Right lung (tissue), 5 donors: ENCODE measurements around the gene DRAM1. TPM values are rescaled to one million over a fixed set of nuclear protein-coding genes. Genes with fewer than 3 reads are reported as not detected.
"Not testable (repeated sequence)": the region's sequence is repeated elsewhere in the genome, so short reads cannot be mapped to it uniquely, and the experiment has no call there.

Experiments
- DNase-seq, 2 donors: peaks; one replicate each; pipeline ENCODE4 v3.0.0-alpha.2; 2013
- polyA plus RNA-seq, 5 donors: library from polyadenylated mRNA; unstranded; fragments of 120-200 nt; gene quantifications; one replicate each; pipeline versions ENCODE4 v1.2.1 to v1.2.3, GENCODE V29; 2013; ENCODE audit warnings: inconsistent platforms in 1 of 5, low replicate concordance in 1 of 5; ENCODE audit not compliant: insufficient read length in 5 of 5, insufficient read depth in 1 of 5

DRAM1 gene
- polyA plus RNA-seq, 5 donors, result 21.8 to 28.1 (median 24.7) TPM

DNA sequence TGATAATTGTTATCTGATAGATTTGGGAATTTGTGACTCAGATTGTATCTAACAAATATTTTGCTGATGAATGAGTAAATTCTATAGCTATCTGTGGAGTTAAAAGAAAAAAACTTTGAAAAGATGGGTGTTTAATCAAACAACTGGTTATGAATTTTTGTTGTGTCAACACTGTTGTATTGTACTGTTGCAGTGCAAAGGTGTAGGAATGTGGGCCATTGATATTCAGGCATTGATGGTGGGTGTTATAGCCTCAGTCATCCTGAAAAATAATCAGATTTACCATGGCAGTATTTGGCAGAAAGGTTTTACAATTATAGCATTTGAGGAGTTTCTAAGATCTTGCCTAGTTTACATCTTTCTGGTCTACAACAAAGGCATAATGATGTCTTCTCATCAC, 15.4 kb downstream of the DRAM1 start:
- DNase-seq, result no peak

DNA sequence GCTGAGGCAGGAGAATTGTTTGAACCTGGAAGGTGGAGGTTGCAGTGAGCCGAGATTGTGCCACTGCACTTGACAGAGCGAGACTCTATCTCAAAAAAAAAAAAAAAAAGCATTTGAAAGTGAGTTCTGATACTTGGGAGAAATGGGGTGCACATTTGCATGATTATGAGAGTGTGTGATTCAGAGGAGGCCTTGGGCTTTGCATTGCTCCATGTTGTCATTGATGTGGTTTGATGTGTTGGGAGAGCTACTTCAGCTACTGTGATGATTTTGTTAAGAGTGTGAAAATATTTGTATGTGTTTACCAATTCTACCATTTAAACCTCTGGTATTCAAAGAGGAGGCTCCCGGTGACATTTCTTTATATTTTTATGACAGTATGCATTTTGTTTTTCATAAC, 24.4 kb downstream of the DRAM1 start:
- no peak for DNase-seq

DNA sequence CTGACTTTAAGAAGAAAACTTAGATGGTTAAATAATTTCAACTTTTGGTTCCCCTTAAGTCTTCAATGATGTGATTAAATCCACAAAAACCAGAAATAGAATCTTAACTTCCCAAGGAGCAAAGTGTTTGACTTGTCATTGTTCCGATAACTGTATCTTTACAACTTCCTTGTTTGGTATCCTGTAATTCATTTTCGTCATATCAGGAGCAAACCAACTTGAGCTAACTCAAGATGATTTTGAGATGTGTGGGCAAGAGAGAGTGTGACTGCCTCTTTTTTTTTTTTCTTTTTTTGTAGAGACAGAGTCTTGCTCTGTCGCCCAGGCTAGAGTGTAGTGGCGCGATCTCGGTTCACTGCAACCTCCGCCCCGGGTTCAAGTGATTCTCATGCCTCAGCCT, 25.3 kb downstream of the DRAM1 start:
- no peak for DNase-seq

GRCh38 chr12:101906226-101906625, 28.8 kb downstream of the DRAM1 start:
- no peak for DNase-seq

DNA sequence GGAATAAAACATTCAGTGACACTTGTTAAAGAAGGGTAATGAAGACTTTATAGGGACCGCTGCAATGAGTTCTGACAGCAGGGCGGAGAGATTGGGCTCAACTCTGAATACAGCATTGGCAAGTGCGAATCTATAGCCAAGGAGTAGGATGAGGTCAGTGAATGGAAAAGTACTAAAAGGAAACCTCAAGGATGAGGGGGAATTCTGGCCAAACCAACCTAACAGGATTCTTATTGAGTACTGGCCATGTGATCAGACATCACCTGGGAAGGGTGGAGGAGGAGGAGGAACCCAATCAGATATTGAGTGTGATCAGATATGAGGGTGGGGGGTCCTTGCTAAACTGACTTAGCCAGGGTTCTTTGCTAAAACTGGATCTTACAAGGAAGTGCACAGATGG, 31.0 kb downstream of the DRAM1 start:
- no peak for DNase-seq

DNA sequence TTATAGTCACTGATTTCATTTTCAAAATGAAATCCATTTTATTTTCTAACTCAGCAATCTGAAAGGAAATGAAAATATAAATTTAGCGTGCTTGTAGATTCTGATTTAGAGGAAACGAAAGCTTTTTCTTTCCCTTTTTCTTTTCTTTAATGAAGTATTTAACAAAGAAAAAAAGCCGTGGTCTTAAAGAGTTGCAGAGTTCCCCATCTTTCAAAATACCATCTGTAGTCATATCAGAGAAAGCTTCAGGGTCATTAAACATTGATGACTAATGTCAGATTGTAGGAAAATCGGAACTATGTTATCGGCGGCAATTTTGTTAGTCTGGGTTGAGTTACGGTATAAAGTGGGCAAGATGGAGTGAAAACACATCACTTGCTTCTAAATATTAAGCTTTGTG, 32.3 kb downstream of the DRAM1 start:
- no peak for DNase-seq

DNA sequence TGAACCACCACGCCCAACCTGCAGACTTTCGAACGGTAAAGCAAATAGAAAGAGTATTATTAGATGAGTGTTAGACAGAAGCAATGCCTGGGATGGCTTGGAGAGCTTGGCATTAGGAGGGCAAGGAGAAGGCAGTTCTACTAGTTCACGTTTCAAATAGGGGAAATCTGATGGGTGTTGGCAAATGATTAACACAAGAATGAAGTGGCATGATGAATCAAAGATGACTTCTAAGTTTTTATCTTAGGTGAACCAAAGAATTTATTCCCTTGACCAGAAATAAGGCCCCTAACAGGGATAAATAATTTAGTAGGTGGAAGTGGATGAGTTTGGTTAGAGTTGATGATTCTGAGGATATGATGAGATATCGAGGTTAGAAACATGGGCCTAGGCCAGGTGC, 38.5 kb downstream of the DRAM1 start:
- no peak for DNase-seq

GRCh38 chr12:101918805-101919204, 41.4 kb downstream of the DRAM1 start:
- DNase-seq, result not testable (repeated sequence)

- no peak for DNase-seq
Measured at GRCh38 chr12:101919447-101919846, 42.1 kb downstream of the DRAM1 start.

GRCh38 chr12:101920906-101921305, 43.5 kb downstream of the DRAM1 start:
- no peak for DNase-seq

GRCh38 chr12:101923045-101923718, 45.8 kb downstream of the DRAM1 start:
- no peak for DNase-seq

- DNase-seq, result no peak
Measured at GRCh38 chr12:101924618-101925017, 47.2 kb downstream of the DRAM1 start.

DNA sequence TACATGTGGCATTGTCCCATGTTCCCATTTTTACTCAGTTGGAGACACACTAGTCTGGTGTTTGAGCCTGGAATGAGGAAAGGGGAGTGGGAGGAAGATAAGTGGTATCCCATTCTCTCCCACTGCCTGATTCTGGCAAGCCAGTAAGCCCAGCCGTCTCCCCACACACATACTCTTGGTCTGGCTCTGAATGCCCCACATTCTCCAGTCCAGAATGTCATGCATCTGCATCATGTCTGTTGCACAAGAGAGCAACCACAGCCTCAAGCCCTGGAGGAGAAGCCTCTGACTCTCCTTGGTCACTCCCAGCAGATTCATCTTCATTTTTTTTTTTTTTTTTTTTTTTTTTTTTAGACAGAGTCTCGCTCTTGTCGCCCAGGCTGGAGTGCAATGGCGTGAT, 48.0 kb downstream of the DRAM1 start:
- DNase-seq, result no peak

DNA sequence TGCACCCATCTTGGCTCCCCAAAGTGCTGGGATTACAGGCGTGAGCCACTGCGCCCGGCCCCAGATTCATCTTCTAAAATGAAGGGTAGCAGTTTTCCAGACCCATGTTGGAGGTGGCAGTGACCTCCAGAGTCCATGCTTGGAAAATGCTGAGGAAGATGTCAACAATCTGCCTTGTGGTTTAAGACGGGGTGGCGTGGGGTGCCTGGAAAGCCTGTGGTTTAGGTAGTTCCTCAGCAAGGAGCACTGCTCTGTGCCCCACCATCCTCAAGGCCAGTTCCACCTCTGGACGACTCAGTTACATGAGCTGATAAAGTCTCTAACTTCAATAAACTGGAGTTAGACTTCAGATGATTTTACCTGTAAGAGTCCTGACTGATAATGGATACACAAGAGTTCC, 48.6 kb downstream of the DRAM1 start:
- DNase-seq, result no peak

DNA sequence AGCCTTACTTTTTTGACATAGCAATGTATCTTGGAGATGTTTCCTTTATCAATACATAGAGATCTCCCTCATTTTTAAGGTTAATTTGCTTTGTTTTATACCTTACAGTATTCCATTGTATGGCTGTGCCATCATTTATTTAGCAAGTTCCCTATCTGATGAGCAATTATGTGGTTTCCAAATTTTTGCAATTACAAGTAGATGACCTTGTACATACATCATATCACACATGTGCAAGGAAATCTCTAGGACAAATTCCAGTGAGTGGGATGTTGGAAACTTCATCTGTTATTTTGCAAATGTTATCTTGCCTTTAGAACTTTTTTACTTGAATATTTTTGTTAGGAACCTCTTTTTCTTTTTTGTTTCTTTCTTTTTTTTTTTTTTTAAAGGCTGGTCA, 49.7 kb downstream of the DRAM1 start:
- no peak for DNase-seq

GRCh38 chr12:101927999-101928398, 50.6 kb downstream of the DRAM1 start:
- DNase-seq, result no peak

GRCh38 chr12:101928556-101928955, 51.2 kb downstream of the DRAM1 start:
- DNase-seq, result no peak

DNA sequence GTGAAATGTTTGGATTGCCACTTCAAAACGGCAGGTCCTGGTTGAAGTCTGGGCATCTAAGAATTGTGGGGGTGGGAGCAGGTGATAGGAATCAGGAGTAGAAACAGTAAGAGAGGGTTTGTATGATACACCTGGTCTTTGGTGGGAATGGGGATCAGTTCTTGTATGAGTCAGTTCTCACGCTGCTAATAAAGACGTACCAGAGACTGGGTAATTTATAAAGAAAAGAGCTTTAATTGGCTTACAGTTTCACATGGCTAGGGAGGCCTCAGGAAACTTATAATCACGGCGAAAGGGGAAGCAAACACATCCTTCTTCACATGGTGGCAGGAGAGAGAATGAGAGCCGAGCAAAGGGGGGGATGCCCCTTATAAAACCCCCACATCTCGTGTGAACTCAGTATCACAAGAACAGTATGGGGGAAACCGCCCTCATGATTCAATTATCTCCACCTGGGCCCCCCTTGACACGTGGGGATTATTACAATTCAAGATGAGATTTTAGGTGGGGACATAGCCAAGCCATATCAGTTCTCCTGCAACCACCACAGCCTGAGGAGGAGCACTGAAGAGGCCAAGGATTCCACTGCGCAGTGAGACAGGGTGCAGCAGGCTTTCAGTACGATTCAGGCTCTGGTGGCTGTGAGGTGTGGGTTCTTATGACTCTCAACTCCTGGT, 52.1 kb downstream of the DRAM1 start:
- no peak for DNase-seq

GRCh38 chr12:101931498-101932326, 54.3 kb downstream of the DRAM1 start:
- no peak for DNase-seq

DNA sequence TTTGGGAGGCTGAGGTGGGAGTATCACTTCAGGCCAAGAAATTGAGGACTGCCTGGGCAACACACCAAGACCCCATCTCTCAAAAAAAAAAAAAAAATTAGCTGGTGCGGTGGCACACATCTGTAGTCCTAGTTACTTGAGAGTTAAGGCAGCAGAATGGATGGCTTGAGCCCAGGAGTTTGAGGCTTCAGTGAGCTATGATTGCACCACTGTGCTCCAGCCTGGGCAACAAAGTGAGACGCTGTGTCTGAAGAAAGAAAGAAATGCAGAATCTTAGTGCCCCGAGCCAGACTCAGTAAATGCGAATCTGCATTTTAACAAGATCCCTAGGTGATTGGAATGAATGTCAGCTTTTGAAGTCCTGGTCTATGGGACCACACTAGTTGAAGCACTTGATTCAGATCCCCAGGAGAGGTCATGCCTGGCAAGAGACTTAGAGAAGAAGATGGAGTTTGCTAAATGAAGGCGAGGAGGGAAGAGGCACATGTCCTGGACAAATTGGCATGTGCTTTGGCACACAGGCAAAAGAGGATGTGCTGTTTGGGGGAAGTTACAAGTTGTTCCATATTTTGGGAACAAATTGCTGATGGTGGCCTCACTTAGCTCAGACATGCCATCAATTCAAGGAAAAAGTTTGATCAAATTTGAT, 56.6 kb downstream of the DRAM1 start:
- DNase-seq, result no peak

DNA sequence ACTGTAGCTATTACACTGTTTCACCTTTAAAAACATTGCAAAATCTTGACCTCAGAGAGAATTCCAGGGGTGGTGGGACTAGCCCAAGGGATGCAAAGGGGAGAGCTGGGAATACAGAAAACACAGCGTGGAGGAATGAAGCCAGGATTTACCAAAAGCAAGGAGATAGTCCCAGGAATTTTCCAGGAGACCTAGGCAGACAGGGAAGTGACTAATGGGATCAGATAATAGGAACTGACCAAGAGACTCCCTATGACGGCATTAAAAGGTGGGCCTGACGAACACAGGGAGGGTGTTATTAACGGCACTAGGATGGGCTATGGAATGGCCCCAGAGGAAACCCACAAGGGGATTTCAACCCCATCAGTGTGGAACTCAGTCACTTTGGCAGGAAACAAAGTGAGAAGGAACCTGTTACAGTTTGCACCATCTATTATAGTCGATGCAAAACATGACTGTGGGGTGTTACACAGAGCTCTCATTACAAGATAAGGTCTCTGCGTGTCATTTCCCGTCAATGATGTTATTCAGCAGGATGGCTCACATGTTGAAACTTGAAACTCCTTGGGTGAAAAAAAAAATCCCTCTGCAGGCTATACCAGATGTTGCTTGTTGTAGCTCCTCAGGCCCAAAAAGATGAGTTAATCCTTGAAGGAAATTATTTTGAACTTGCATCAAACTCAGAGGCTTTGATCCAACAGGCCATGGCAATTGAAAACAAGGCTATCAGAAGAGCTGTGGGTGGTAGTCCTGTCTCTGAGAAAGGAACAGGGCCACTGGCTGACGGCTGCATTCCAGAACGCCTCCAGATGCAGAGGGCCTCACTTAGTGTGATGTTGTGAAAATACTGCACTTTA, 58.7 kb downstream of the DRAM1 start:
- DNase-seq, result no peak
